AG04449 (cell line): Measurements from ENCODE around the gene KLHL11.

ENCODE experiments used
- CTCF ChIA-PET: fragments of 350-600 bp; formaldehyde crosslinking; extraction: SDS; loops from one replicate; lab custom pipeline; 2021; ENCODE audit warnings: antibody characterized with exemption; lab: Yijun Ruan, JAX
- POLR2A ChIA-PET: fragments of 400-600, 350-600 bp; formaldehyde crosslinking; extraction: SDS; loops from one replicate; lab custom pipeline; 2020; ENCODE audit warnings: antibody characterized with exemption, inconsistent platforms; lab: Yijun Ruan, JAX
- DNase-seq: peaks from one replicate; pipeline ENCODE4 v3.0.0-alpha.2; 2010; ENCODE audit warnings: low read depth, low spot score
- H3K4me3 ChIP-seq: 2 replicates; pipeline ENCODE4 v1.5.1; 2011; ENCODE audit warnings: low read depth, mild to moderate bottlenecking, control low read depth, low read length
- TF ChIP-seq, protein P1 (sequence below): IDR thresholded peaks from one replicate; pipeline ENCODE4 v1.5.1; 2011; ENCODE audit warnings: mild to moderate bottlenecking, moderate library complexity, low read length, control low read depth, inconsistent platforms; ENCODE audit not compliant: insufficient read depth; ENCODE audit errors: missing control alignments

KLHL11 gene, protein sequence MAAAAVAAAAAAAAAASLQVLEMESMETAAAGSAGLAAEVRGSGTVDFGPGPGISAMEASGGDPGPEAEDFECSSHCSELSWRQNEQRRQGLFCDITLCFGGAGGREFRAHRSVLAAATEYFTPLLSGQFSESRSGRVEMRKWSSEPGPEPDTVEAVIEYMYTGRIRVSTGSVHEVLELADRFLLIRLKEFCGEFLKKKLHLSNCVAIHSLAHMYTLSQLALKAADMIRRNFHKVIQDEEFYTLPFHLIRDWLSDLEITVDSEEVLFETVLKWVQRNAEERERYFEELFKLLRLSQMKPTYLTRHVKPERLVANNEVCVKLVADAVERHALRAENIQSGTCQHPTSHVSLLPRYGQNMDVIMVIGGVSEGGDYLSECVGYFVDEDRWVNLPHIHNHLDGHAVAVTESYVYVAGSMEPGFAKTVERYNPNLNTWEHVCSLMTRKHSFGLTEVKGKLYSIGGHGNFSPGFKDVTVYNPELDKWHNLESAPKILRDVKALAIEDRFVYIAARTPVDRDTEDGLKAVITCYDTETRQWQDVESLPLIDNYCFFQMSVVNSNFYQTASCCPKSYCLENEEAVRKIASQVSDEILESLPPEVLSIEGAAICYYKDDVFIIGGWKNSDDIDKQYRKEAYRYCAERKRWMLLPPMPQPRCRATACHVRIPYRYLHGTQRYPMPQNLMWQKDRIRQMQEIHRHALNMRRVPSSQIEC

DNA sequence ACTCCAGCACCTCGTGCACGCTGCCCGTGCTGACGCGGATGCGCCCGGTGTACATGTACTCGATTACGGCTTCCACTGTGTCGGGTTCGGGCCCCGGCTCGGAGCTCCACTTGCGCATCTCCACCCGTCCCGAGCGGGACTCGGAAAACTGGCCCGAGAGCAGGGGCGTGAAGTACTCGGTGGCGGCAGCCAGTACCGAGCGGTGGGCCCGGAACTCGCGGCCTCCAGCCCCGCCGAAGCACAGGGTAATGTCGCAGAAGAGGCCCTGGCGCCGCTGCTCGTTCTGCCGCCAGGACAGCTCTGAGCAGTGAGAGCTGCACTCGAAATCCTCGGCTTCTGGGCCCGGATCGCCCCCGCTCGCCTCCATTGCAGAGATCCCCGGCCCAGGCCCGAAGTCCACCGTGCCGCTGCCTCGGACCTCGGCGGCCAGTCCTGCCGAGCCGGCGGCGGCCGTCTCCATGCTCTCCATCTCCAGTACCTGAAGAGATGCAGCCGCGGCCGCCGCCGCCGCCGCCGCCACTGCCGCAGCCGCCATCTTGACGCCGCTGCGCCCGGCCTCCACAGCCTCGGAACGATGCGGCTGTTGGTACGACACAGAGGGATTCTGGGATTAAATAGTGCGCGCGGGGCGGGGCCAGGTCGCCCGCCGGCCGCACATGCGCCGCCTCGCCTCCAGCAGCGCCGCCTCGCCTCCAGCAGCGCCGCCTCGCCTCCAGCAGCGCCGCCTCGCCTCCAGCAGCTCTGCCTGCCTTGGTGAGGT is at the start of gene KLHL11:
Gene KLHL11 (minus strand): TSS at position 588 of the 760 bp plus-strand sequence. CDS start 53 bp downstream, at position 535.
- H3K4me3 ChIP-seq, result peak within 1 kb of the TSS; percentile 93
- DNase-seq, result peak; percentile 17
- POLR2A ChIA-PET, result interaction anchor here (0.6 to 1.9 kb wide), 12 partner anchors 9 to 175 kb away, joined by 3 to 9 read pairs (median 4); partner anchors contain the start of genes ACLY, FKBP10 and ODAD4
- CTCF ChIA-PET, result interaction anchor here (0.9 to 2.6 kb wide), 10 partner anchors 9 to 140 kb away, joined by 3 to 11 read pairs (median 4); partner anchors contain the start of gene P3H4
- TF ChIP-seq, protein P1, sequence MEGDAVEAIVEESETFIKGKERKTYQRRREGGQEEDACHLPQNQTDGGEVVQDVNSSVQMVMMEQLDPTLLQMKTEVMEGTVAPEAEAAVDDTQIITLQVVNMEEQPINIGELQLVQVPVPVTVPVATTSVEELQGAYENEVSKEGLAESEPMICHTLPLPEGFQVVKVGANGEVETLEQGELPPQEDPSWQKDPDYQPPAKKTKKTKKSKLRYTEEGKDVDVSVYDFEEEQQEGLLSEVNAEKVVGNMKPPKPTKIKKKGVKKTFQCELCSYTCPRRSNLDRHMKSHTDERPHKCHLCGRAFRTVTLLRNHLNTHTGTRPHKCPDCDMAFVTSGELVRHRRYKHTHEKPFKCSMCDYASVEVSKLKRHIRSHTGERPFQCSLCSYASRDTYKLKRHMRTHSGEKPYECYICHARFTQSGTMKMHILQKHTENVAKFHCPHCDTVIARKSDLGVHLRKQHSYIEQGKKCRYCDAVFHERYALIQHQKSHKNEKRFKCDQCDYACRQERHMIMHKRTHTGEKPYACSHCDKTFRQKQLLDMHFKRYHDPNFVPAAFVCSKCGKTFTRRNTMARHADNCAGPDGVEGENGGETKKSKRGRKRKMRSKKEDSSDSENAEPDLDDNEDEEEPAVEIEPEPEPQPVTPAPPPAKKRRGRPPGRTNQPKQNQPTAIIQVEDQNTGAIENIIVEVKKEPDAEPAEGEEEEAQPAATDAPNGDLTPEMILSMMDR, result no peak

- POLR2A ChIA-PET, result no interaction called here
- no peak for DNase-seq
- H3K4me3 ChIP-seq, result no peak overlapping the region
Measured at GRCh38 chr17:41915020-41915419, 49.8 kb upstream of the KLHL11 start.

GRCh38 chr17:41914358-41914766 is 49.1 kb upstream of the KLHL11 start:
- ChIA-PET CTCF (interaction anchor here (0.6 kb wide), 1 partner anchor 54 kb away, joined by 3 read pairs; no protein-coding TSS in a partner anchor), POLR2A (no interaction called here)
- H3K4me3 ChIP-seq, result no peak overlapping the region
- DNase-seq, result no peak
- TF ChIP-seq, protein P1, result no peak

More at GRCh38 chr17:41915020-41915419, 49.8 kb upstream of the KLHL11 start:
- TF ChIP-seq, protein P1, result no peak
- CTCF ChIA-PET, result no interaction called here

GRCh38 chr17:41913798-41914197 is 48.6 kb upstream of the KLHL11 start:
- ChIA-PET CTCF (interaction anchor here (0.6 kb wide), 1 partner anchor 53 kb away, joined by 3 read pairs; no protein-coding TSS in a partner anchor), POLR2A (no interaction called here)
- H3K4me3 ChIP-seq, result no peak overlapping the region
- no peak for DNase-seq
- TF ChIP-seq, protein P1, result no peak

- ChIA-PET POLR2A (interaction anchor here (0.7 kb wide), 2 partner anchors 12 to 17 kb away, joined by 3 read pairs; no protein-coding TSS in a partner anchor), CTCF (interaction anchor here (0.6 to 1.4 kb wide), 4 partner anchors 18 to 1014 kb away, joined by 3 to 5 read pairs (median 4); partner anchors contain the start of gene ODAD4)
- TF ChIP-seq, protein P1, result peak; percentile 1
- DNase-seq, result no peak
- no peak overlapping the region for H3K4me3 ChIP-seq
Measured at GRCh38 chr17:41912925-41913324, 47.7 kb upstream of the KLHL11 start.
